Parathyroid adenoma (tissue), 2 donors: ENCODE measurements around the gene USP2.

Experiments used
- H2AFZ ChIP-seq: fragments of 300-600 bp; sonication (generic); one replicate; pipeline ENCODE4 v1.7.0; 2017; ENCODE audit warnings: antibody characterized with exemption, mild to moderate bottlenecking
- H3K27ac ChIP-seq: fragments of 300-600 bp; sonication (generic); one replicate; pipeline ENCODE4 v1.7.0; 2017
- H3K27me3 ChIP-seq: fragments of 300-600 bp; sonication (generic); one replicate; pipeline ENCODE4 v1.7.0; 2017; ENCODE audit warnings: low read length; ENCODE audit not compliant: control insufficient read depth, insufficient read depth
- H3K36me3 ChIP-seq: fragments of 300-600 bp; sonication (generic); one replicate; pipeline ENCODE4 v1.7.0; 2017; ENCODE audit warnings: low read length; ENCODE audit not compliant: control insufficient read depth, insufficient read depth
- H3K4me1 ChIP-seq: fragments of 300-600 bp; sonication (generic); one replicate; pipeline ENCODE4 v1.7.0; 2017; ENCODE audit warnings: control low read depth
- H3K4me2 ChIP-seq: fragments of 300-600 bp; sonication (generic); one replicate; pipeline ENCODE4 v1.7.0; 2017; ENCODE audit warnings: low read length
- H3K4me3 ChIP-seq: fragments of 300-600 bp; sonication (generic); one replicate; pipeline ENCODE4 v1.7.0; 2017; ENCODE audit warnings: low read depth, low read length
- H3K79me2 ChIP-seq: fragments of 300-600 bp; sonication (generic); one replicate; pipeline ENCODE4 v1.7.0; 2017; ENCODE audit warnings: control low read depth
- H3K9ac ChIP-seq: fragments of 300-600 bp; sonication (generic); one replicate; pipeline ENCODE4 v1.7.0; 2017; ENCODE audit warnings: mild to moderate bottlenecking
- H3K9me3 ChIP-seq: fragments of 300-600 bp; sonication (generic); one replicate; pipeline ENCODE4 v1.7.0; 2017; ENCODE audit warnings: low read length; ENCODE audit not compliant: control insufficient read depth
- TF ChIP-seq, protein P1 (sequence below): fragments of 300-600 bp; sonication (generic); IDR thresholded peaks from one replicate; pipeline ENCODE4 v1.7.0; 2017; ENCODE audit warnings: antibody characterized with exemption, mild to moderate bottlenecking
- donor health status: primary hyperparathyroidism.

Gene USP2

DNA sequence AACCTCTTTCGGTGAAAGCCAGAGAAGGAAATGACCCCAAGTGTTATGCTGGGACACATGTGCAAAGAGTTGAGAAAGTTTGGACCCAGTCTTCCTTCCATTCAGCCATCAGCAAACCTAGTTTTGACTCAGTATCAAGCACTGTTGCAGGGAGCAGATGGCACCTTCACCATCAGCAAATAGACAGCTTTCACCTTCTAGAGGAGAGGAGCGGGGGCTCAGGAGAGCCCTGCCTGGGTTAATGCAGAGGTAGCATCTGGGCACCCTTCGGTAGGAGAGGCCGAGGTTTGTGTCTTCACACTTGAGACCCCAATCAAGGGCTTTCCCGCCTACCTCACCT, 18.8 kb downstream of the USP2 start:
- Histone ChIP-seq H3K4me2 (peak overlapping the region; percentile 53), H3K9me3 (no peaks in the 10 kb centered on the region), H3K9ac (no peak overlapping the region), H2AFZ (peak overlapping the region; percentile 46), H3K27me3 (no peaks in the 10 kb centered on the region), H3K4me3 (peak overlapping the region; percentile 64), H3K36me3 (no peaks in the 10 kb centered on the region), H3K79me2 (no peaks in the 10 kb centered on the region), H3K27ac (peak overlapping the region; percentile 82), H3K4me1 (peaks cover 17% of the 10 kb centered on the region)
- TF ChIP-seq, protein P1, sequence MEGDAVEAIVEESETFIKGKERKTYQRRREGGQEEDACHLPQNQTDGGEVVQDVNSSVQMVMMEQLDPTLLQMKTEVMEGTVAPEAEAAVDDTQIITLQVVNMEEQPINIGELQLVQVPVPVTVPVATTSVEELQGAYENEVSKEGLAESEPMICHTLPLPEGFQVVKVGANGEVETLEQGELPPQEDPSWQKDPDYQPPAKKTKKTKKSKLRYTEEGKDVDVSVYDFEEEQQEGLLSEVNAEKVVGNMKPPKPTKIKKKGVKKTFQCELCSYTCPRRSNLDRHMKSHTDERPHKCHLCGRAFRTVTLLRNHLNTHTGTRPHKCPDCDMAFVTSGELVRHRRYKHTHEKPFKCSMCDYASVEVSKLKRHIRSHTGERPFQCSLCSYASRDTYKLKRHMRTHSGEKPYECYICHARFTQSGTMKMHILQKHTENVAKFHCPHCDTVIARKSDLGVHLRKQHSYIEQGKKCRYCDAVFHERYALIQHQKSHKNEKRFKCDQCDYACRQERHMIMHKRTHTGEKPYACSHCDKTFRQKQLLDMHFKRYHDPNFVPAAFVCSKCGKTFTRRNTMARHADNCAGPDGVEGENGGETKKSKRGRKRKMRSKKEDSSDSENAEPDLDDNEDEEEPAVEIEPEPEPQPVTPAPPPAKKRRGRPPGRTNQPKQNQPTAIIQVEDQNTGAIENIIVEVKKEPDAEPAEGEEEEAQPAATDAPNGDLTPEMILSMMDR = no peak

DNA sequence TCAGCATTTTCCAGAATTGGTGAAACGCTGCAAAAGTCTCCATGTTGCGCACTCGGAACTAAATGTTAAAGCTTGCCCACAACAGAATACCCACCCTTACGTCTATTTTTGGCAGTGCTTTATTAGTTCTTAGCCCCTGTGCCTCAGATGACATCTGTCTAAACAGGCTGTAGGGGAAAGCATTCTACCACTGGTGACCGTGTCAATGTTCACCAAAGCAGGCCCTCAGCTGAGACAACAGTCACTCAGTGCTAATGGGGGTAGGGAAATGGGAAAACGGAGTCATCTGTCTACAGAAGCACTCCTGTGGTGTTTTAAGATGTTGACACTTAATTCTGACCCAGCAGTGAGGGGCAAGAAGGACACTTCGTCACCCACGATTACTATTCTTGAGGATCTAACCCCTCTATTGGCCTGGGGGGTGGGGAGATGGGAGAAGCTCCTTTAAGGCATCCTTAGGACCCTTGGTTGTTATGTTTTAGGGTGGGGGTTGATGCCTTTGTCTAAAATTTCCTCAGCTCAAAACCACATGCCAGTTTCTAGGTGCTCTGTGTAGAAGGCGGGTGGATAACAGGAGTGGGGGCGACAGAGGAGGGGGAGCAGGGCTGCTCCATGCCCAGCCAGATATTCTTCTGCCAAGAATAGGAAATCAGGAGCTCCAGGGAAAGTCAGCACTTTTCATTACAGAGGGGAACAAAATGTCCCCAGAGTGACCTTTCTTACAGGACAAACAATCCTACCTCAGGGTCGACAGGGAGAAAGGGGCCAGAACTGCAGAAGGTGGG, 19.4 kb downstream of the USP2 start:
- Histone ChIP-seq H3K36me3 (no peaks in the 10 kb centered on the region), H2AFZ (no peak overlapping the region), H3K9me3 (no peaks in the 10 kb centered on the region), H3K27me3 (no peaks in the 10 kb centered on the region), H3K4me1 (peaks cover 17% of the 10 kb centered on the region), H3K79me2 (no peaks in the 10 kb centered on the region), H3K4me3 (peak overlapping the region; percentile 64), H3K4me2 (peak overlapping the region; percentile 53), H3K27ac (peak overlapping the region; percentile 82), H3K9ac (no peak overlapping the region)
- TF ChIP-seq, protein P1 = no peak

DNA sequence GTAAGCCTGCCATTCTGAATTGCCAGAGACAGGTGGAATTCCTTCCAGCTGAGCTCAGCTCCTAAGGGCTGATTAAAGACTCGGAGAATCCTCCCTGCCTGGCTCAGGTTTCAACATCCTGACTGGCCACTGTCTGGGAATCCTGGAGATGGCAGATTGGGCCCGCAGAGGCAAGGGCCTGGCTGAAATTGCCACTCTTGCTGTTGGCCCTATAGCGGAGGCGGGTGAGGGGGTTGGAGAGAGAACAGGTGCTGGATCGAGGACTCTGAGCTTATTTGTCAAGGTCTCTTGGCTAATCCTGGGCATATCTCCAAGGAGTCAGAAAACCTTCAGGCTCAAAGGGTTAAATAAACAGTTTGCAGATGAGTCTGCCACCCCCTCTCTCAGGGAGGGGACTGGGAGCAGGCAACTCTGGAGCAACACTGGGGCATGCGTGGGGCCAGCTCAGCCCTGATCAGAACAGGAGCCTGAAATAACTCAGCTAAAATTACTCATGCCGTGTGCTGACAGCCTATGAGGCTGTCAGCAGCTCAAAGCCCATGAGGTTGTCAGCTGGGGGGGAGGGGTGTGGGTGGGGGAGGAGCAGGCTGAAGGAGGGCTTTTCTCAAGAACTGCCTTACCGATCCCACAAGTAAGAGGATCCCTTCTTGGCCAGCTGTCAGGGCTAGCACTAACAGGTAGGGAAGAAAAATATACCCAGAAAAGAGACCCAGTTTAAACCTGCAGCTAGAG, 20.3 kb downstream of the USP2 start:
- Histone ChIP-seq H3K9ac (no peak overlapping the region), H3K9me3 (no peaks in the 10 kb centered on the region), H2AFZ (peak overlapping the region; percentile 13), H3K27ac (peak overlapping the region; percentile 82), H3K4me1 (peaks cover 17% of the 10 kb centered on the region), H3K4me2 (peak overlapping the region; percentile 53), H3K36me3 (no peaks in the 10 kb centered on the region), H3K79me2 (no peaks in the 10 kb centered on the region), H3K27me3 (no peaks in the 10 kb centered on the region), H3K4me3 (peak overlapping the region; percentile 64)
- TF ChIP-seq, protein P1 = no peak

DNA sequence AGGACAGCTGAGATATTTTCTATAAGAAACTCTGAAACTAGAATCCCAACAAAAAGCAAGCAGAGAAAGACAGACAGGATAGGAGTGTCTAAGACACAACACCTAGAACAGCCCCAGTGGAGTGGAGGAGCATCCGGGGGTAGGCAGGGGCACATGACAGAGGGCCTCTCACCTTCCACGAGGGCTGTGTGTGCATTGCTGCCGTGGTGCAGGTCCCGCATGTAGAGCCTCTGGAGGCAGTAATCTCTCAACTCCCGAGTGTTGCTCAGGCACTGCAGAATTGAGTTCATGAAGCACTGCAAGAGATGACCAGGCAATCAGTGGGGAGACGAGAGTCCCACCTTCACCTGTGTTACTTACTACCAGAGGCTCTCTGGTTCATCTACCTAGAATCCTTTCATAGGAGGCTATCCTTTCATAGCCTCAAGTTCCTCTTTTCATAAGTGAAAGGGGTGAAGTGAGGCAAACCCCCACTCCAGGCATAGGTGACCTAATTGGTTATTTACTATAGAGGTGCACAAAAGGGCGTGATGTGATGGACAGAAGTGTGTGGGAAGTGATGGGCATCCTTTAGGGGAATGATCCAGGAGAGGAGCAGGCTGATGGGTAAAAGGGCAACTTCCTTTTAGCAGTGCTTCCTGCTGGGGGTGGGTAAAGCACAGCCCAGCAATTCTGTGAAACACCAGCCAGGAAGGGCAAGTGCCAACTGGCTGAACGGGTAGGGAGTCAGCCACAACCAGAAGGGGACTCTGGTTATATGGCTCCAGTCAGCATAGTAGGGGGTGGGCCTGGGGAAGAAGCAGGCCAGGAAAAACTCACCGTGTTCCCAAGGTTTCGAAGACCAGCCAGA, 21.9 kb downstream of the USP2 start:
- H3K36me3 ChIP-seq = no peaks in the 10 kb centered on the region
- no peaks in the 10 kb centered on the region for H3K9me3 ChIP-seq
- no peak overlapping the region for H3K4me3 ChIP-seq
- H3K27me3 ChIP-seq = no peaks in the 10 kb centered on the region
- peaks cover 14% of the 10 kb centered on the region for H3K4me1 ChIP-seq
- H3K27ac ChIP-seq = no peak overlapping the region
- no peak overlapping the region for H3K4me2 ChIP-seq
- no peaks in the 10 kb centered on the region for H3K79me2 ChIP-seq
- no peak overlapping the region for H3K9ac ChIP-seq
- TF ChIP-seq, protein P1 = no peak
- H2AFZ ChIP-seq = no peak overlapping the region
